IMR-90 (cell line): ENCODE measurements around the gene MPPED1. TPM values are rescaled to one million over a fixed set of nuclear protein-coding genes. Genes with fewer than 3 reads are reported as not detected.

Experiments used
- ATAC-seq: fragments of 200-7000 bp; cut with Tn5 transposase; 2 replicates; pipeline ENCODE4 v1.9.1; 2020; ENCODE audit warnings: low read depth, mild to moderate bottlenecking, moderate library complexity
- BruUV-seq: library from RNA; stranded (reverse); fragments of 400-500 nt; replicated peaks from 2 replicates; lab custom pipeline; 2021; lab: Mats Ljungman, UMichigan
- CTCF ChIA-PET: fragments of 300-600 bp; formaldehyde crosslinking; extraction: SDS; loops from one replicate; lab custom pipeline; 2021; ENCODE audit warnings: antibody characterized with exemption; lab: Yijun Ruan, JAX
- POLR2A ChIA-PET: fragments of 300-600 bp; sonication (Branson Sonifier 250); formaldehyde crosslinking; loops from one replicate; lab custom pipeline; 2022; ENCODE audit warnings: antibody characterized with exemption; ENCODE audit not compliant: unreplicated experiment; lab: Charles Lee
- DNase-seq: peaks from one replicate; pipeline ENCODE4 v3.0.0; 2013
- H2AFZ ChIP-seq: replicated peaks from 2 replicates; pipeline ENCODE3; 2013; ENCODE audit warnings: low read length, mild to moderate bottlenecking; ENCODE audit not compliant: poor library complexity
- H2AK5ac ChIP-seq: 2 replicates; pipeline ENCODE4 v1.6.1; 2013; ENCODE audit warnings: low read depth, low read length, inconsistent platforms
- H2AK9ac ChIP-seq: replicated peaks from 2 replicates; pipeline ENCODE3; 2013; ENCODE audit warnings: mild to moderate bottlenecking, low read depth, low read length, moderate library complexity; ENCODE audit not compliant: poor library complexity
- H2BK120ac ChIP-seq: 2 replicates; pipeline ENCODE4 v1.6.1; 2013; ENCODE audit warnings: low read depth, low read length, inconsistent platforms
- H2BK15ac ChIP-seq: 3 replicates; pipeline ENCODE4 v1.6.1; 2013; ENCODE audit warnings: low read depth, low read length, inconsistent platforms
- H2BK20ac ChIP-seq: 2 replicates; pipeline ENCODE4 v1.6.1; 2013; ENCODE audit warnings: low read depth, mild to moderate bottlenecking, inconsistent platforms, low read length, moderate library complexity
- H2BK5ac ChIP-seq: 2 replicates; pipeline ENCODE4 v1.6.1; 2013; ENCODE audit warnings: mild to moderate bottlenecking, low read depth, low read length, inconsistent platforms; ENCODE audit not compliant: poor library complexity, severe bottlenecking
- H3K14ac ChIP-seq: replicated peaks from 2 replicates; pipeline ENCODE4 v1.6.1; 2013; ENCODE audit warnings: low read depth, low read length, inconsistent platforms
- H3K18ac ChIP-seq: 2 replicates; pipeline ENCODE4 v1.6.1; 2013; ENCODE audit warnings: low read depth, low read length, control low read depth
- H3K23ac ChIP-seq: 2 replicates; pipeline ENCODE4 v1.6.1; 2013; ENCODE audit warnings: low read depth, low read length, inconsistent platforms
- H3K27ac ChIP-seq: 2 replicates; pipeline ENCODE4 v1.5.1; 2013; ENCODE audit warnings: mild to moderate bottlenecking, control low read depth, low read length; ENCODE audit not compliant: insufficient read depth
- H3K27me3 ChIP-seq: 2 replicates; pipeline ENCODE4 v1.6.1; 2013; ENCODE audit warnings: low read length; ENCODE audit not compliant: control insufficient read depth, insufficient read depth
- H3K36me3 ChIP-seq: 2 replicates; pipeline ENCODE4 v1.6.1; 2013; ENCODE audit warnings: low read length, mixed read lengths; ENCODE audit not compliant: control insufficient read depth, insufficient read depth
- H3K4ac ChIP-seq: 2 replicates; pipeline ENCODE4 v1.6.1; 2013; ENCODE audit warnings: low read depth, low read length, inconsistent platforms
- H3K4me1 ChIP-seq: 2 replicates; pipeline ENCODE4 v1.6.1; 2013; ENCODE audit warnings: low read length, mixed read lengths; ENCODE audit not compliant: control insufficient read depth, insufficient read depth
- H3K4me2 ChIP-seq: 2 replicates; pipeline ENCODE4 v1.6.1; 2013; ENCODE audit warnings: low read depth, mild to moderate bottlenecking, control low read depth, low read length, moderate library complexity
- H3K4me3 ChIP-seq: 2 replicates; pipeline ENCODE4 v1.5.1; 2013; ENCODE audit warnings: low read depth, mild to moderate bottlenecking, control low read depth, low read length, moderate library complexity; ENCODE audit not compliant: insufficient read depth
- H3K56ac ChIP-seq: 2 replicates; pipeline ENCODE4 v1.6.1; 2013; ENCODE audit warnings: low read length, inconsistent platforms; ENCODE audit not compliant: insufficient read depth; ENCODE audit errors: extremely low read depth
- H3K79me1 ChIP-seq, 2 experiments: 2 replicates each; pipeline ENCODE4 v1.6.1; 2013; ENCODE audit warnings: low read length in 2 of 2, inconsistent platforms in 1 of 2, low read depth in 1 of 2
- H3K9ac ChIP-seq: 2 replicates; pipeline ENCODE4 v1.6.1; 2013; ENCODE audit warnings: low read depth, low read length, control low read depth
- H3K9me1 ChIP-seq: 2 replicates; pipeline ENCODE4 v1.6.1; 2013; ENCODE audit warnings: low read length, inconsistent platforms; ENCODE audit not compliant: insufficient read depth
- H3K9me3 ChIP-seq: 2 replicates; pipeline ENCODE4 v1.6.1; 2013; ENCODE audit warnings: low read length; ENCODE audit not compliant: control insufficient read depth, insufficient read depth
- H4K20me1 ChIP-seq: 2 replicates; pipeline ENCODE4 v1.6.1; 2013; ENCODE audit warnings: low read length, inconsistent platforms; ENCODE audit not compliant: insufficient read depth
- H4K5ac ChIP-seq: 2 replicates; pipeline ENCODE4 v1.6.1; 2013; ENCODE audit warnings: mild to moderate bottlenecking, low read depth, low read length, control low read depth
- H4K8ac ChIP-seq, 2 experiments: 2 replicates each; pipeline ENCODE4 v1.6.1; 2013; ENCODE audit warnings: low read depth in 2 of 2, low read length in 2 of 2, control low read depth in 1 of 2, inconsistent platforms in 1 of 2
- H4K91ac ChIP-seq: 2 replicates; pipeline ENCODE4 v1.6.1; 2013; ENCODE audit warnings: low read depth, low read length, inconsistent platforms; ENCODE audit not compliant: insufficient read depth
- BHLHE40 ChIP-seq: fragments of 150-350 bp; IDR thresholded peaks from 2 replicates; pipeline ENCODE4 v1.6.1; 2016; ENCODE audit warnings: mild to moderate bottlenecking, low read depth, low read length
- FOS ChIP-seq: fragments of 150-350 bp; IDR thresholded peaks from 2 replicates; pipeline ENCODE4 v1.6.1; 2016; ENCODE audit warnings: low read depth, low read length
- MAZ ChIP-seq: IDR thresholded peaks from 2 replicates; pipeline ENCODE4 v1.6.1; 2012; ENCODE audit warnings: low read depth, mild to moderate bottlenecking, low read length, improper control_type of control experiment, moderate library complexity, borderline replicate concordance
- NFE2L2 ChIP-seq: fragments of 150-350 bp; IDR thresholded peaks from 2 replicates; pipeline ENCODE4 v1.6.1; 2016; ENCODE audit warnings: low read depth, mild to moderate bottlenecking, low read length
- POLR2A ChIP-seq: IDR thresholded peaks from 2 replicates; pipeline ENCODE4 v1.6.1; 2012; ENCODE audit warnings: mild to moderate bottlenecking, low read depth, low read length
- RFX5 ChIP-seq: IDR thresholded peaks from 2 replicates; pipeline ENCODE4 v1.8.0; 2012; ENCODE audit warnings: low read depth, mild to moderate bottlenecking, low read length, moderate library complexity
- SMC3 ChIP-seq: fragments of 150-350 bp; IDR thresholded peaks from 2 replicates; pipeline ENCODE4 v1.6.1; 2016; ENCODE audit warnings: low read depth, mild to moderate bottlenecking, antibody characterized with exemption, low read length, moderate library complexity
- WGBS, 2 experiments: methylation state at CpG; one replicate each; pipeline versions ENCODE4 v1.1.5 to v1.1.7; 2013; ENCODE audit warnings: missing lambda C conversion rate in 2 of 2; ENCODE audit not compliant: insufficient read length in 1 of 2; ENCODE audit errors: extremely low coverage in 2 of 2; 5-methylcytosine and 5-hydroxymethylcytosine counted together
- dilution Hi-C: fragments of 300-500 bp; cut with HindIII; formaldehyde crosslinking; loops from one replicate; pipeline ENCODE4 v1.14.3; 2018; ENCODE audit warnings: low sequenced_read_pairs; ENCODE audit not compliant: unreplicated experiment
- in situ Hi-C: fragments of 300-500 bp; cut with MboI; formaldehyde crosslinking; loops from 3 replicates; pipeline ENCODE4 v1.14.3; 2019; ENCODE audit warnings: low sequenced_read_pairs, inconsistent platforms, mixed read lengths
- intact Hi-C: fragments of 100-400 bp; cut with micrococcal nuclease; formaldehyde crosslinking; loops from 2 replicates; pipeline ENCODE4 v1.10.0; 2022
- polyA plus RNA-seq, 3 experiments: library from polyadenylated mRNA; depleted of rRNA; stranded (reverse); fragments of >200 nt; gene quantifications; 2 replicates each; pipeline ENCODE4 v1.2.3, GENCODE V29; 2012; ENCODE audit warnings: low replicate concordance in 1 of 3
- total RNA-seq: library from RNA; depleted of rRNA; stranded (reverse); fragments of >200 nt; gene quantifications from 2 replicates; pipeline ENCODE4 v1.2.3, GENCODE V29; 2012
- TF ChIP-seq, protein P1 (sequence below): fragments of 150-350 bp; IDR thresholded peaks from 2 replicates; pipeline ENCODE4 v1.6.1; 2017; ENCODE audit warnings: mild to moderate bottlenecking, antibody characterized with exemption, low read length, low read depth
- TF ChIP-seq, protein P2 (sequence below): fragments of 150-350 bp; IDR thresholded peaks from 2 replicates; pipeline ENCODE4 v1.6.1; 2016; ENCODE audit warnings: low read depth, mild to moderate bottlenecking, low read length, moderate library complexity, borderline replicate concordance

MPPED1 gene
- total and polyA plus RNA-seq, 2 of the 4 experiments (the other 2 are of a cell fraction) = not detected

DNA sequence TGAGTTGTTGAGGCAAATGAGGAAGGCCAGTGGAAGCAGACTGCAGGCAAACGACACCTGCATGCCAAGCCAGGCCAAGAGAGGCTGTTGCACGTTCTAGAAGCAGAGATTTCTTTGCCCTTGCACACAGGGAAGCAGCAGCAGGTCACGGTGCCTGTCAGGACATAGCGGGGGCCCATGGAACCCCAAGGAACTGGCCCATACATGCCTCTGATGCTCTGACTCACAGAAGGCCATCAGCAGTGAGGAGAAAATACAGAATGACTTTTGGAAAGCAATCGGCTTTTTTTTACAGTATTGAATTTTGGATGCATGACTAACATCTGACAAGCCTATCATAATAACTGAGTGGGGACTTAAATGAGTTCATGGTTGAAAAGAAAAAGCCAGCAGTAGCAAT, 123.9 kb downstream of the MPPED1 start:
- no peak overlapping the region for H3K4me3 ChIP-seq

More for the DNA sequence above, 123.9 kb downstream of the MPPED1 start:
- no peak overlapping the region for H4K8ac ChIP-seq
- H3K23ac ChIP-seq = no peak overlapping the region
- ChIA-PET POLR2A (no interaction called here), CTCF (no interaction called here)
- TF ChIP-seq FOS = no peak
- no peak for TF ChIP-seq POLR2A
- TF ChIP-seq SMC3 = no peak
- TF ChIP-seq MAZ = no peak
- TF ChIP-seq, protein P1, sequence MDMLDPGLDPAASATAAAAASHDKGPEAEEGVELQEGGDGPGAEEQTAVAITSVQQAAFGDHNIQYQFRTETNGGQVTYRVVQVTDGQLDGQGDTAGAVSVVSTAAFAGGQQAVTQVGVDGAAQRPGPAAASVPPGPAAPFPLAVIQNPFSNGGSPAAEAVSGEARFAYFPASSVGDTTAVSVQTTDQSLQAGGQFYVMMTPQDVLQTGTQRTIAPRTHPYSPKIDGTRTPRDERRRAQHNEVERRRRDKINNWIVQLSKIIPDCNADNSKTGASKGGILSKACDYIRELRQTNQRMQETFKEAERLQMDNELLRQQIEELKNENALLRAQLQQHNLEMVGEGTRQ = no peak
- TF ChIP-seq, protein P2, sequence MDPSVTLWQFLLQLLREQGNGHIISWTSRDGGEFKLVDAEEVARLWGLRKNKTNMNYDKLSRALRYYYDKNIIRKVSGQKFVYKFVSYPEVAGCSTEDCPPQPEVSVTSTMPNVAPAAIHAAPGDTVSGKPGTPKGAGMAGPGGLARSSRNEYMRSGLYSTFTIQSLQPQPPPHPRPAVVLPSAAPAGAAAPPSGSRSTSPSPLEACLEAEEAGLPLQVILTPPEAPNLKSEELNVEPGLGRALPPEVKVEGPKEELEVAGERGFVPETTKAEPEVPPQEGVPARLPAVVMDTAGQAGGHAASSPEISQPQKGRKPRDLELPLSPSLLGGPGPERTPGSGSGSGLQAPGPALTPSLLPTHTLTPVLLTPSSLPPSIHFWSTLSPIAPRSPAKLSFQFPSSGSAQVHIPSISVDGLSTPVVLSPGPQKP = no peak
- TF ChIP-seq RFX5 = no peak
- no peak for TF ChIP-seq NFE2L2
- no peak for TF ChIP-seq BHLHE40
- H3K56ac ChIP-seq = no peak overlapping the region
- H2BK5ac ChIP-seq = no peak overlapping the region
- no peak overlapping the region for H3K27ac ChIP-seq
- no peaks in the 10 kb centered on the region for H3K9me1 ChIP-seq
- H4K91ac ChIP-seq = no peak overlapping the region
- no peak overlapping the region for H2AFZ ChIP-seq
- no peak overlapping the region for H4K5ac ChIP-seq
- no peak overlapping the region for H3K9ac ChIP-seq
- H3K4ac ChIP-seq = no peak overlapping the region
- no peaks in the 10 kb centered on the region for H3K4me1 ChIP-seq
- H3K18ac ChIP-seq = no peak overlapping the region
- H4K20me1 ChIP-seq = no peaks in the 10 kb centered on the region
- BruUV-seq = no TSS peak
- dilution Hi-C loops = no loop called here
- H2BK20ac ChIP-seq = no peak overlapping the region
- no peak overlapping the region for H2BK15ac ChIP-seq
- in situ Hi-C loops = no loop called here
- WGBS, 2 experiments = 33% methylated on average over 4 of the region's 5 CpGs; no CpG with 5 or more reads in 1 of the 2 experiments
- no peak overlapping the region for H2AK9ac ChIP-seq
- H2BK120ac ChIP-seq = no peak overlapping the region
- no peak for DNase-seq
- no peaks in the 10 kb centered on the region for H3K27me3 ChIP-seq
- intact Hi-C loops = no loop called here
- no peak overlapping the region for H3K4me2 ChIP-seq
- no peaks in the 10 kb centered on the region for H3K36me3 ChIP-seq
- no peak overlapping the region for H2AK5ac ChIP-seq
- H3K14ac ChIP-seq = no peak overlapping the region
- no peaks in the 10 kb centered on the region for H3K79me1 ChIP-seq
- H3K9me3 ChIP-seq = no peaks in the 10 kb centered on the region
- no peak for ATAC-seq
